Stimulated activated CD8-positive, alpha-beta memory T cell treated with anti-CD3 and anti-CD28 coated beads, Interleukin-4, amount 100 ng/mL, for 1 hour (primary cell): Measurements from ENCODE around the gene CHMP6.

Source experiments
- DNase-seq, 2 donors: peaks; one replicate each; pipeline ENCODE4 v3.0.0-alpha.2; 2020; ENCODE audit warnings: low read depth in 2 of 2, low spot score in 1 of 2

Gene CHMP6

GRCh38 chr17:80991645-80992076 lies at the start of gene CHMP6:
Gene CHMP6 (plus strand): TSS chr17:80991841. CDS start chr17:80991919, 78 bp downstream.
- peak; percentile 21 to 33 for DNase-seq

GRCh38 chr17:80942423-80943345 lies 49.0 kb upstream of the CHMP6 start:
- DNase-seq: no peak

- DNase-seq: no peak
Observed at GRCh38 chr17:80943346-80944145, 48.1 kb upstream of the CHMP6 start.

- no peak for DNase-seq
Observed at GRCh38 chr17:80944326-80944725, 47.3 kb upstream of the CHMP6 start.

GRCh38 chr17:80945736-80946135 lies 45.9 kb upstream of the CHMP6 start:
- no peak for DNase-seq

- DNase-seq: no peak
Observed at GRCh38 chr17:80946449-80946848, 45.2 kb upstream of the CHMP6 start.

GRCh38 chr17:80947200-80947940 lies 44.3 kb upstream of the CHMP6 start:
- no peak for DNase-seq

- DNase-seq: no peak
Observed at GRCh38 chr17:80948019-80948975, 43.3 kb upstream of the CHMP6 start.

- DNase-seq: no peak
Observed at GRCh38 chr17:80948976-80949450, 42.6 kb upstream of the CHMP6 start.

- DNase-seq: no peak
Observed at GRCh38 chr17:80949451-80950421, 41.9 kb upstream of the CHMP6 start.

GRCh38 chr17:80950466-80951120 lies 41.0 kb upstream of the CHMP6 start:
- no peak for DNase-seq

GRCh38 chr17:80951121-80952090 lies 40.2 kb upstream of the CHMP6 start:
- no peak for DNase-seq

- DNase-seq: no peak
Observed at GRCh38 chr17:80952291-80952690, 39.4 kb upstream of the CHMP6 start.

GRCh38 chr17:80953471-80954315 lies 37.9 kb upstream of the CHMP6 start:
- DNase-seq: no peak

- no peak for DNase-seq
Observed at GRCh38 chr17:80955078-80955477, 36.6 kb upstream of the CHMP6 start.

- DNase-seq: no peak
Observed at GRCh38 chr17:80955671-80956280, 35.9 kb upstream of the CHMP6 start.
